HCT116 (cell line): ENCODE results near the gene LMAN2L.

Source experiments
- CTCF ChIP-seq, 3 experiments: fragments of 200-600 bp in 1 of 3; sonication (generic) in 1 of 3; IDR thresholded peaks in 2 of 3; conservative IDR thresholded peaks in 1 of 3; 2 replicates each; pipeline ENCODE4 v1.5.1; 2012 to 2017; ENCODE audit warnings: low read depth in 2 of 3, low read length in 2 of 3, antibody characterized with exemption in 1 of 3, borderline replicate concordance in 1 of 3, control low read depth in 1 of 3, mild to moderate bottlenecking in 1 of 3, mixed read lengths in 1 of 3, mixed run types in 1 of 3, moderate library complexity in 1 of 3; ENCODE audit not compliant: insufficient read depth in 1 of 3
- EZH2phosphoT487 ChIP-seq: fragments of 200-600 bp; IDR thresholded peaks from 2 replicates; pipeline ENCODE4 v1.6.1; 2018; ENCODE audit warnings: antibody characterized with exemption, borderline replicate concordance
- POLR2A ChIP-seq: IDR thresholded peaks from 2 replicates; pipeline ENCODE4 v1.7.0; 2011; ENCODE audit warnings: borderline replicate concordance; ENCODE audit not compliant: insufficient read depth, insufficient read length; ENCODE audit errors: extremely low read depth
- POLR2AphosphoS5 ChIP-seq: IDR thresholded peaks from 2 replicates; pipeline ENCODE4 v1.6.1; 2011; ENCODE audit warnings: mild to moderate bottlenecking, low read depth, low read length, moderate library complexity
- REST ChIP-seq: IDR thresholded peaks from 2 replicates; pipeline ENCODE4 v1.6.1; 2012; ENCODE audit warnings: low read depth
- TCF7L2 ChIP-seq: IDR thresholded peaks from 2 replicates; pipeline ENCODE4 v1.7.0; 2011; ENCODE audit warnings: borderline replicate concordance, inconsistent platforms; ENCODE audit not compliant: insufficient read depth, insufficient read length; ENCODE audit errors: extremely low read depth

GRCh38 chr2:96691022-96691612 lies 48.7 kb downstream of the LMAN2L start:
- TF ChIP-seq POLR2AphosphoS5 (no peak), CTCF (IDR thresholded peaks at IDR 0.05 in 2 of 3, conservative IDR thresholded peaks at IDR 0.05 in 1 of 3; ENCODE audit: borderline replicate concordance in 1 of 3, insufficient read depth in 1 of 3, low read depth in 2 of 3, low read length in 2 of 3) (no peak), EZH2phosphoT487 (no peak), REST (no peak), TCF7L2 (no peak), POLR2A (no peak)
